ENCODE results near the gene POU2F1.

- TF ChIP-seq, protein P1, sequence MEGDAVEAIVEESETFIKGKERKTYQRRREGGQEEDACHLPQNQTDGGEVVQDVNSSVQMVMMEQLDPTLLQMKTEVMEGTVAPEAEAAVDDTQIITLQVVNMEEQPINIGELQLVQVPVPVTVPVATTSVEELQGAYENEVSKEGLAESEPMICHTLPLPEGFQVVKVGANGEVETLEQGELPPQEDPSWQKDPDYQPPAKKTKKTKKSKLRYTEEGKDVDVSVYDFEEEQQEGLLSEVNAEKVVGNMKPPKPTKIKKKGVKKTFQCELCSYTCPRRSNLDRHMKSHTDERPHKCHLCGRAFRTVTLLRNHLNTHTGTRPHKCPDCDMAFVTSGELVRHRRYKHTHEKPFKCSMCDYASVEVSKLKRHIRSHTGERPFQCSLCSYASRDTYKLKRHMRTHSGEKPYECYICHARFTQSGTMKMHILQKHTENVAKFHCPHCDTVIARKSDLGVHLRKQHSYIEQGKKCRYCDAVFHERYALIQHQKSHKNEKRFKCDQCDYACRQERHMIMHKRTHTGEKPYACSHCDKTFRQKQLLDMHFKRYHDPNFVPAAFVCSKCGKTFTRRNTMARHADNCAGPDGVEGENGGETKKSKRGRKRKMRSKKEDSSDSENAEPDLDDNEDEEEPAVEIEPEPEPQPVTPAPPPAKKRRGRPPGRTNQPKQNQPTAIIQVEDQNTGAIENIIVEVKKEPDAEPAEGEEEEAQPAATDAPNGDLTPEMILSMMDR (IDR thresholded peaks at IDR 0.05): no peak
- no peak for TF ChIP-seq POLR2A (IDR thresholded peaks at IDR 0.05)
- no peak for TF ChIP-seq EP300 (IDR thresholded peaks at IDR 0.05)
- no peak for TF ChIP-seq POLR2AphosphoS5 (IDR thresholded peaks at IDR 0.05)
Measured at GRCh38 chr1:167229719-167230385, 9.2 kb downstream of the POU2F1 start.

All from stomach (tissue), 4 donors.